LNCAP (cell line): Measurements from ENCODE around the gene KLHDC7B.

Experiments
- TF ChIP-seq, protein P1 (sequence below): fragments of 450-650 bp; IDR thresholded peaks from 2 replicates; pipeline ENCODE4 v1.5.1; 2017; ENCODE audit warnings: mild to moderate bottlenecking

The KLHDC7B gene

DNA sequence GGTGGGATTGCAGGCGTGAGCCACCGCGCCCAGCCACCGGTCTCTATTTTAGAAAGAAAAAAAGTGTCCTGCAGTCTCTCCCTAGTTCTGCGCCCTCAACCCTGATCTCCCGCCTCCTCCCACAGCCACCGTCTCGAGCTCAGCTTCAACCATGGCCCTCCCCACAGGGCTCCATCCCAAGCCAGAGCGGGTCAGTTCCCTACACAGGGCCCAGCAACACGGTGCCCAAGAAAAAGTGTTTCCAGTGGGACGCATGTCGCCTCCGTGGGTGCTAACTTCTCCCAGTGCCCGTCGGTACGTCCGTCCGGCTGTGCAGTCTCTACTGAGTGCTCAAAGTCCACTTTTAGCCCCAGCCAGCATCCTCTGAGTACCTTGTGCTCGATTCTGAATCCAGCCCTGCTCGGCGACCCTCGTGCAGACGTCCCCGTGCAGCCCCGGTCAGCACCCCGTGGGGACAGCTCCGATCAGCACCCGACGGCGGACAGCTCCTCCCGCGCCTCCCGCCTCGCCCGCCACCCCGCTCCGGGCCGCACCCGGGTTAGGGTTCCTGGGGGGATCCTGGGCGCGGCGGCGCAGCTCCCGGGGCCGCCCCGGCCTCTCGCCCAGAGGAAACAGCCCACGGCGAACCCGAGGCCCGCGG is 54.2 kb downstream of the KLHDC7B start:
- TF ChIP-seq, protein P1, sequence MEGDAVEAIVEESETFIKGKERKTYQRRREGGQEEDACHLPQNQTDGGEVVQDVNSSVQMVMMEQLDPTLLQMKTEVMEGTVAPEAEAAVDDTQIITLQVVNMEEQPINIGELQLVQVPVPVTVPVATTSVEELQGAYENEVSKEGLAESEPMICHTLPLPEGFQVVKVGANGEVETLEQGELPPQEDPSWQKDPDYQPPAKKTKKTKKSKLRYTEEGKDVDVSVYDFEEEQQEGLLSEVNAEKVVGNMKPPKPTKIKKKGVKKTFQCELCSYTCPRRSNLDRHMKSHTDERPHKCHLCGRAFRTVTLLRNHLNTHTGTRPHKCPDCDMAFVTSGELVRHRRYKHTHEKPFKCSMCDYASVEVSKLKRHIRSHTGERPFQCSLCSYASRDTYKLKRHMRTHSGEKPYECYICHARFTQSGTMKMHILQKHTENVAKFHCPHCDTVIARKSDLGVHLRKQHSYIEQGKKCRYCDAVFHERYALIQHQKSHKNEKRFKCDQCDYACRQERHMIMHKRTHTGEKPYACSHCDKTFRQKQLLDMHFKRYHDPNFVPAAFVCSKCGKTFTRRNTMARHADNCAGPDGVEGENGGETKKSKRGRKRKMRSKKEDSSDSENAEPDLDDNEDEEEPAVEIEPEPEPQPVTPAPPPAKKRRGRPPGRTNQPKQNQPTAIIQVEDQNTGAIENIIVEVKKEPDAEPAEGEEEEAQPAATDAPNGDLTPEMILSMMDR = no peak

DNA sequence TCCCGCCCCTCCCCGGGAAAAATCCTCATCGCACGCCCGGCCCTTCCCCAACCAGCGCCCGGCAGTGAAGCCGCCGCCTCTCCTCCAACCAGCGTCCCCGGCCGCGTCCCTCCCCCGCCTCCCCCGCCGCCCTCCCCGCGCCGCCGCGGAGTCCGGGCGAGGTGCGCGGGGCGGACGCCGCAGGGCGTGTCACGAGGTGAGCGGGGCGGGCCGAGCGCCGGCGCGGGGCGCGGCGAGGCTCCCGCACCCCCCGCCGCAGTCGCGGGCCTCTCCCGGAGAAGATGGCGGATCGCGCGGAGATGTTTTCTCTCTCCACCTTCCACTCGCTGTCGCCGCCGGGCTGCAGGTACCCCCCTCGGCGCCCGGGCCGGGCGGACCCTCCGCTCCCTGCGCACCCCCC is 54.8 kb downstream of the KLHDC7B start, which contains the start of gene MAPK8IP2:
MAPK8IP2 (plus strand) TSS at position 256 of the 400 bp plus-strand sequence; CDS start at position 282, 26 bp downstream.
- TF ChIP-seq, protein P1 = no peak
